ENCODE results near the gene NAGS.
"Not testable (repeated sequence)": the region's sequence is repeated elsewhere in the genome, so short reads cannot be mapped to it uniquely, and the experiment has no call there.

The NAGS gene, protein sequence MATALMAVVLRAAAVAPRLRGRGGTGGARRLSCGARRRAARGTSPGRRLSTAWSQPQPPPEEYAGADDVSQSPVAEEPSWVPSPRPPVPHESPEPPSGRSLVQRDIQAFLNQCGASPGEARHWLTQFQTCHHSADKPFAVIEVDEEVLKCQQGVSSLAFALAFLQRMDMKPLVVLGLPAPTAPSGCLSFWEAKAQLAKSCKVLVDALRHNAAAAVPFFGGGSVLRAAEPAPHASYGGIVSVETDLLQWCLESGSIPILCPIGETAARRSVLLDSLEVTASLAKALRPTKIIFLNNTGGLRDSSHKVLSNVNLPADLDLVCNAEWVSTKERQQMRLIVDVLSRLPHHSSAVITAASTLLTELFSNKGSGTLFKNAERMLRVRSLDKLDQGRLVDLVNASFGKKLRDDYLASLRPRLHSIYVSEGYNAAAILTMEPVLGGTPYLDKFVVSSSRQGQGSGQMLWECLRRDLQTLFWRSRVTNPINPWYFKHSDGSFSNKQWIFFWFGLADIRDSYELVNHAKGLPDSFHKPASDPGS

DNA sequence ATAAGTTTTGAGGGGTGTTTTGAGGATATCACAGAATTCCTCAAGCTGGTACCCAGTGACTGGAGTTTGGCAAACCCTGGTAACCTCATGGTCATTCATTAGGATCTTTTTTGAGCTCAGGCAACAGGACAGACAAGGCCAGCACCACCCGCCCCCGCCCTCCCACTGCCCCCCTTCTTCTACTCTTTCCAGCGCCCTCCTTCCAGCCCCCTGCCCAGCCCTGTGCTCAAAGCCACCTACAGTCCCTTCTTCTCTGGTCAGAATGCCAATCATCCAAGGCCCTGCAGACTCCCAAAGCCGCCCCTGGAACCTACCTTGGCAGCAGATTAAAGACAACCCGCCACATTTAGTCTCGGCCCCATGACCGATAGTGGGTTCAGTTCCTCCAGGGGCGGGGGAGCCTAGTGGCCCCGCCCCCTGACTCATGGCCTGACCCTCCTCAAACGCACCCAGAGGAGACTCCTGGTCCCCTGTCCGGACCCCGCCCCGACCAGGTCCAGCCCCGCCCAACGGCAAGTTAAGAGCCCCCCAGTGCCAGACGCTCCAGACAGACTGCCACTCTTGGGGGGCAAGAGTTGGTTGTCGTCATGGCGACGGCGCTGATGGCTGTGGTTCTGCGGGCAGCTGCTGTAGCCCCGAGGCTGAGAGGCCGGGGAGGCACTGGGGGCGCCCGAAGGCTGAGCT lies at the start of gene NAGS:
TSS of gene NAGS (plus strand) at position 546 of the 684 bp plus-strand sequence. CDS start at position 588, 42 bp downstream.
- DNase-seq = no peak

DNA sequence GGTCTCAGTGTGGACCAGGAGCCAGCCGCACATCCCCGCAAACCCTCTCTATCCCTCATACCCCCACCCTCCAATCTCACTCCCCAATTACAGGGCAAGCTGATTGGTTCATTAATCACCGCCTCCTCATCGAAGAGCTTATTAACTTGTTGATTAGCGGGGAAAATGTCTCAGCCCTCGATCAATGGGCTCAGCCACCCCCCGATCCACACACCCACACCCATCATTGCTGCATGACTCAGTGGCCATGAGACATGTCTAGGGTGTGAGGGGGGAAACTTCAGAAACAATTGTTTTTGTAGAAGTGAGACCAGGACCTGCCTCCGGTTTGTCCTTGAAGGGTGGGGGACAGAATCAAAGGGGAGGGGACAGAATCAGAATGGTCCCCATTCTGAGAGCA lies 48.2 kb upstream of the NAGS start:
- no peak for DNase-seq

DNA sequence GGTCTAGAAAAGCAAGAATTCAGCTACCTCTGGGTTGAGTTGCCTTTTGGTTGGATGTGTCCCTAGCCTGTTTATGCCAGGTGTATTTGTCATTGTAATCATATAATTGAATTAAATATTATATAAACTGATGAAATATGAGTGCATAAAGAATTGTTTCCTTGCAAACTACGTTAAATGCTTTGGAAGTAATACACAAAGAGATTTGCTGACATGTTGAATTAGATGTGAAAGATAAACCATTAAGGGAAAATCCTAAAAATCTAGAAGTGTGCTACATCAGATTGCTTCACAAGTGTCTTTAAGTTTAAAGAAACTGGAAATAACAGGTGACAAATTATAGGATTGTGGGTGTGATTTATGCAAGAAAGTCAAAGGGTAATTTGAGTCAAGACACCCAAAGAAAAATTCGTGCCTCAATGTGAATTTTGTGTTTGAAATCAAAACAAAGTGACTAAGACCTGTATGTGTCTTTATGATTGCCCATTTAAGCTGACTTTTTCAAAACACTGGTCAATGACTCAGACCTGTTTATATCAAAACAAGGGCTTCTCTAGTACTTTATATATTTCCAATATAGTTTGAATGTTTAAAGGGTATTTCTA lies 45.6 kb upstream of the NAGS start:
- DNase-seq = no peak

DNA sequence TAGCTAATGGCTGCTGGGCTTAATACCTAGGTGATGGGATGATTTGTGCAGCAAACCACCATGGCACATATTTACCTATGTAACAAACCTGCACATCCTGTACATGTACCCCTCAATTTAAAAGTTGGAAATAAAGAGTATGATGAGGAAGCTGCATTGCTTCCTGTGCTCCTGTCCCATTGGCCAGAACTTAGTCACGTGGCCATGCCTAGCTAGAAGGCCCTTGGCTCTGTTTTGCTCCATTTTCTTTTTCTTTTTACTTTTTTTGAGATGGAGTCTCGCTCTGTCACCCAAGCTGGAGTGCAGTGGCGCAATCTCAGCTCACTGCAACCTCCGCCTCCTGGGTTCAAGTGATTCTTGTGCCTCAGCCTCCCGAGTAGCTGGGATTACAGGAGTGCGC lies 43.1 kb upstream of the NAGS start:
- not testable (repeated sequence) for DNase-seq

DNA sequence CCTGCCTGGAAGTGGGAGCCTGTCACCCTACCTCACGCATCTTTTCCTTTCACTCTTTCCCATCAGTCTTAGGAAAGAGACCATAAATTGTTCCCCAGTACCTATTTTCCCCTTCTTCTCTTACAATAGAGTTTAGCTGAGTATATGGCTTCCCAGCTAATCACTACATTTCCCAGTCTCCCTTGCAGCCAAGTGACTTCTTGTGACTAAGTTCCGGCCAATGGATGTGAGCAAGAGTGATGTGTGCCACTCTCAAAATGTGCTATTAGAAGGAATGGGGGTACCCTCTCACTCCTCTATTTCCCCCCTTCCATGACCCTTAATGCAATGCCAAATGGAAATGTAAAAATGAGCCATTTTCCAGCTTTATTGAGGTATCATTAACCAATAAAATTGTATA lies 42.5 kb upstream of the NAGS start:
- no peak for DNase-seq

DNA sequence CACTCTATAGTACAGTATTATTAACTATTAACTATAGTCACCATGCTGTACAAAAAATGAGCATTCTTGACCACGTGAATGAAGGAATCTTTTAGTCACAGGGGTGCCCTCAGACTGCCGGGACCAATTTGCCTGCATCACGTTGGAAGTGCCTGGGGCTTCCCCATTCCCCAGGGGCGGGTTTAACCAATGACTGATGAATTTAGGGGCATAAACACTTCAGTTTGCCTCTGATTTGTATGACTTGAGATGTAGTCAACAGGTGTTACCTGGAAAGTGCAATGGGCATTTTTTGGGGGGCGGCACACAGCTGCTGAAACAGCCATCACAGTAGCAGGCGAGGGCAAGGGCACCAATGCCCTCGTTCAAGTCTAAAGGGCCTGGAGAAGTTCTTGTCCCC lies 41.9 kb upstream of the NAGS start:
- DNase-seq = no peak

DNA sequence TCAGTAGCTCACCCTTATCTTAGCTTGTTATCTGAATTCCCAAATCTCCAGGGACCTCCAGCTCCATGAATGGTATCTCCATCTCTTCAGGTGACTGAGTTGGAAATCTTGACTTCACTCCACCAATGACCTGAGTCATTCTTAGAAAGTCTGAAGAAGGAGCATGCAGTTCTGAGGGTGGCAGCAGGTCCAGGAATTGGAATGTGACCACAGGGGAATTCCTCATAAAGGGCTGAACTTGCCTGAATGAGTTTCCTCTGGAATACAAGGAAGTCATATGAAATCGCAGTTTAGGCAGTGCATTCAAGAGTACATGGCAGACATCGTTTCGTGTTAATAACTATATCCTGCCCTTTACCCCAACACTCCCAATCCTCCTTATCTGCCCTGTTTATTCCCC lies 38.1 kb upstream of the NAGS start:
- no peak for DNase-seq

DNA sequence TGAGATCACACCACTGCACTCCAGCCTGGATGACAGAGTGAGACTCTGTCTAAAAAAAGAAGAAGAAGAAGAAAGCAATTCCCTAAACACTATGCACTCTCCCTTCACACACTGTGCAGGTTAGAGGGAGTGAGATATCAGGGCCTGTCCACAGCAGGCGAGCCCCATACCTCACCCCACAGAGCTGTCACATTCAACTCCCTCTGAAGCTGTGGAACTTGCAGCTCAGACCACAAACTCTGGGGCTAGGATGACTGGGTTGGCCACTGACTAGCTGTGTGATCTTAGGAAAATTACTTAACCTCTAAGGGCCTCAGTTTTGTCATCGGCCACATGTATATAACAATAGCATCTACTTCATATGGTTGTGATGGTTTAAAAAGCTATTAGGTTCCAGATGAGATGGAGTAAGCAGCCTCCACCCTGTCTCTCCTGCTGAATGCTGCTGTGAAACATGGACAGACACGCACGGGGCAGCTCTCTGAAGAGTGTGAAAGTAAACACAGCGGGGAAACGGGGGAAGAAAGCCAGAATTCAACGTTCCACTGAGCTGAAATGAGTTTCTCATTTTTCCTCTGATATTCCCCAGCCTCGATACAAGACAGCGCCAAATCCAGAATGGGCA lies 37.1 kb upstream of the NAGS start:
- no peak for DNase-seq

DNA sequence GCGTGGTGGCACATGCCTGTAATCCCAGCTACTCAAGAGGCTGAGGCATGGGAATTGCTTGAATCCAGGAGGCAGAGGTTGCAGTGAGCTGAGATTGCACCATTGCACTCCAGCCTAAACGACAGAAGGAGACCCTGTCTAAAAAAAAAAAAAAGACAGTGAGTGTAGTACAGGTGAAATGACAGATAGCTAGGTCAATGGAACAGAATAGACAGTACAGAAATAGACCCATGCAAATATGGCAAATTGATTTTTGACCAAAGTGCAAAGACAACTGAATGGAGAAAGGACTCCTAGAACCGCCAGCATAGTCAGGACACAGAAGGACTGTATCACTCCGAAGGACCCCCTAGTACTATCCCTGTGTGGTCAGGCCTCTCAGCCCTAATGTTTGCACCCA lies 34.1 kb upstream of the NAGS start:
- DNase-seq = no peak

DNA sequence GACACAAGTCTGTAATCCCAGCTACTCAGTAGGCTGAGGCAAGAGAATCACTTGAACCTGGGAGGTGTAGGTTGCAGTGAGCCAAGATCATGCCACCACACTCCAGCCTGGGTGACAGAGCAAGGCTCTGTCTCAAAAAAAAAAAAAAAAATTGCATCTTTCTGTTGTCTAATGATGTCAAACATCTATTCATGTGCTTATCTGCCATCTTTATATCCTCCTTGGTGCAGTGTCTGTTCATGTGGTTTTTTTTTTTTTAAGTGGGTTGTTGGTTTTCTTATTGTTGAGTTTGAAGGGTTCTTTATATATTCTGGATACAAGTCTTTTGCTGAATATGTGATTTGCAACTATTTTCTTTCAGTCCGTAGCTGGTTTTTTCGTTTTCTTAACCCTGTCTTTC lies 33.0 kb upstream of the NAGS start:
- DNase-seq = not testable (repeated sequence)

DNA sequence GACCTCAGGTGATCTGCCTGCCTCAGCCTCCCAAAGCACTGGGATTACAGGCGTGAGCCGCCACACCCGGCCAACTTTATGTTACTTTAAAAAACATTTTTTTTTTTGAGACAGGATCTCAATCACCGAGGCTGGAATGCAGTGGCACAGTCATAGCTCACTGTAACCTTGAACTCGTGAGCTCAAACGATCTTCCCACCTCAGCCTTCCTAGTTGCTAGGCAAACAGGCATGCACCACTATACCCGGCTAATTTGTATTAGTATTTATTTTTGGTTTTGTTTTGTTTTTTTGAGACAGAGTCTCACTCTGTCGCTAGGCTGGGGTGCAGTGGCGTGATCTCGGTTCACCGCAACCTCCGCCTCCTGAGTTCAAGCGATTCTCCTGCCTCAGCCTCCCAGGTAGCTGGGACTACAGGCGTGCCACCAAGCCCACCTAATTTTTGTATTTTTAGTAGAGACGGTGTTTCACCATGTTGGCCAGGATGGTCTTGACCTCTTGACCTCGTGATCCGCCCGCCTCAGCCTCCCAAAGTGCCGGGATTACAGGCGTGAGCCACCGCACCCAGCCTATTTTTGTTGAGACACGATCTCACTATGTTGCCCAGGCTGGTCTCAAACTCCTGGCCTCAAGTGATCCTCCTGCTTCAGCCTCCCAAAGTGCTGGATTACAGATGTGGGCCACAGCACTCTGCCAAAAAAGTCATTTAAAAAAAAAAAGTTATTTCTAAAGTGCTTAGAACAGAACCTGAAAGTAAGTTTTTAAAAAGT lies 31.8 kb upstream of the NAGS start:
- DNase-seq = not testable (repeated sequence)

DNA sequence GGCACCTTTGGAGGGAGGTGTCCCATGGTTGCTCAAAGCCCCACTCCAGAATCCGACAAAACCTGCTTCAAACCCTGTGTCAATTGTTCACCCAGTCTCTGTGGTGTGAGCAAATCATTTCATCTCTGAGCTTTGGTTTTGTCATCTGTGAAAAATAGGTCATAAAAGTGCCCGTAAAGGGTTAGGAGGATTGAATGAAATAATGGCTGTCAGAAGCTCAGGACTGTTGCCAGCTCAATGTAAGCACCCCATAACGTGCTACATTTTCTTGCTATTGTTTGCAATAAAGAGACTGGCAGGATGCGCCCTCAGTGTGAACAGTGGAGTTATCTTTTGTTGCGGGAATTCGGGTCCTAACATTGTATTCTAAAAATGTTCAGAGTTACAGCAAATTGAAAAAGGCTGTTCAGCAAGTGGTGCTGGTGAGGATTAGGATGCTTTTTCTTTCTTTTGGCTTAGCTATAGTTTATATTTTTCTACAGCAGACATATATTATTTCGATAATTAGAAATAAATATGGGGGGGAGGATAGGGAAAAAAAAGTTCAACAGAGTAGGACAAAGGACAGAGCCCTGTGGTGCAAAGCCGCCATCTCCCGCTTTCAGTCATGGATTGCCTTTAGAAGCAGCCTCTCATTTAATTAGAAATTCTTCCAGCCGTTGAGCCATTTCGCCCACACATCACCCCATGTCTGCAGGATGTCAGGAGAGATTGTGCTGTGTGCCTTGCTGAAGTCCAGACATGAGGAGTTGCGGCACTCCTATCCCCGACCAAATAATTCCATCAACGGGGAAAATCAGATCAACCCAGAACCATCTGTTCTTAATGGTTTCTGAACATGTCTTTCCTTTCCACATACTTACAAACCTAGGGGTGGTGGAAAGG lies 29.8 kb upstream of the NAGS start:
- DNase-seq = no peak

DNA sequence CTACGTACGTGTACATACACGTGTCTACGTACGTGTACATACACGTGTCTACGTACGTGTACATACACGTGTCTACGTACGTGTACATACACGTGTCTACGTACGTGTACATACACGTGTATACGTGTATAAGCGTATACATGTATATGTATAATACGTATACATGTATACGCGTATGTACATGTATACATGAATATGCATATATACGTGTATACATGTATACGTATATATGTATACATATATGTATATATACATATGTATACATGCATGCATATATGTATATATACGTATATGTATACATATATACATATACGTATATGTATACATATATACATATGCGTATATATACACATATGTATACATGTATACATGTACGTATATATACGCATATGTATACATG lies 28.5 kb upstream of the NAGS start:
- DNase-seq = no peak

DNA sequence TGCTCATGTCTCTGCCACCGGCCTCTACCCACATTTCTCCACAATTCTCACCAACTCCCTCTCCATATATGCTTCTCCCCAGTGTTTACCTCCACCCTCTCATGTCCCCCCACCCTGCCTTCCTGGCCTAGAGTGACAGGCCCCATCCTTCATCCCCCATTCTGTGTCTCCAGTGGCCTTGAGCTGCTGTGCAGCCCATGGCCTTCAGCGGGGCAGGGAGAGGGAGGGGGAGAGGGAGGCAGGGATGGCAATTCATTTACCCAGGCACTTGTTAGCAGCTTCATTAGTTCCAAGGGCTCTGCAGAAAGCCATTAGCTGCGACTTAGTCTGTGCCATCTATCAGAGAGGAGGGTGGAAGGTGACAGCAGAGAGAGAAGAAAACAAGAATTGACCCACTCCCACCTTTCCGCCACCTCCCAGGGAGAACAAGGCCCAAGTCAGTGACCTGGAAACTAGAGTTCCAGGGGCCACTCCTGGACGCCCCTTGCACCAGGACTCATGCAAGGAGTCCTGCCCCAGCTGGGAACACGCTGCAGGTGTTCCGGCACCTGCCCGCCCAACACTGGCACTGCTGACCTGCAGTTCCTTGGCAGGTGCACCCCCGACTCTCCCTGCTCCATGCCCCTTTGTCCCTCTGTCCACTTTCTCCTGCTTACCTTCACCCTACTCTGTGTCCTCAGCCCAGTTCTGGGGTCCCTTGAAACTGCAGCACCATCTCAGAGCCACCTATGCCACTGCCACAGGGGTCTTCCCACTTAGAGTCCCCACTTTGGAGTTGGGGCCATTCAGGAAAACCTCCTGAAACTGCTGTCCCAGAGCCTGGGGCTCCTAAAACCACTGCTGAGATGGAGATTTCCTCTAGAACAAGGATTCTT lies 27.2 kb upstream of the NAGS start:
- DNase-seq = no peak

DNA sequence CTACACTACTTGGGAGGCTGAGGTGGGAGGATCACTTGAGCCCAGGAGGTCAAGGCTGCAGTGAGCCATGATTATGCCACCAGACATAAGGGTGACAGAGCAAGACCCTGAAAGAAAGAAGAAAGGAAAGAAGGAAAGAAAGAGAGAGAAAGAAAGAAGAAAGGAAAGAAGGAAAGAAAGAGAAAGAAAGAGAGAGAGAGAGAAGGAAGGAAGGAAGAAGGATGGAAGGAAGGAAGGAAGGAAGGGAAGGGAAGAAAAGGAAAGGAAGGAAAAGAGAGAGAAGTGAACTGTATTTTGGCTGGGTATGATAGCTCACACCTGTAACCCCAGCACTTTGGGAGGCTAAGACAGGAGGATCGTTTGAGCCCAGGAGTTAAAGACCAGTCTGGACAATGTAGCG lies 26.3 kb upstream of the NAGS start:
- DNase-seq = no peak

DNA sequence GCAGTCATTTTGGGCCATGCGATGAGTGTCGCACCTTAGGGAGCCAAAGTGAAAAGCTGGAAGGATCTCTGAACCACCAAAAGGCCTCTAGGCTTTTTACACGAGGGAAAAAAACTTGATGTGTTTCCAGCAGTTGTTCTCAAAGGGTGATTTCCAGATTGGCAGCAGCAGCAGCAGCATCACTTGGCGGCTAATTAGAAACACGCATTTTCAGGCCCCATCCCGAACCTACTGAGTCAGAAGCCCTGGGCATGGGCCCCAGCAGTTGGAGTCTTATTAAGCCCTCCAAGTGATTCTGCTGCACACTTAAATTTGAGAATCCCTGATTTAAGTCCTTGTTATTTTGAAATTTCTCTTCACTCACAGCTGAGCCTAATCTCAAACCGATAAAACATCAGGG lies 25.4 kb upstream of the NAGS start:
- DNase-seq = no peak

DNA sequence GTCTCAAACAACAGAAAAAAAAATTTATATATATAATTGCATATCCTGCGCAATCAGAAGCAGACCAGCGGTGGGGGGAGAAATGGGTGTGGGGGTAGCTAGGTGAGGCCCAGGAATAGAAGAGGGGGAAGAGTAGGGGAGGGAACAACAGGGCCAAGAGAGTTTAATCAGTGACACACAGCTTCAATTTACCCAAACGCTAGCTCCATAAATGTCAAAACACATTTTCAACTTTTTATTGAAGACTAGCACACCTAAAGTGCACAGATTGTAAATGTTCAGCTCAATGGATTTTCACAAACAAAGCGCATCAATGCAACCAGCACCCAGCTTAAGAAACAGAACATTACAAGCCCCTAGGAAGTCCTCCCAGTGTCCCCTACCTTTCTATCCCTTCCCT lies 24.8 kb upstream of the NAGS start:
- no peak for DNase-seq

DNA sequence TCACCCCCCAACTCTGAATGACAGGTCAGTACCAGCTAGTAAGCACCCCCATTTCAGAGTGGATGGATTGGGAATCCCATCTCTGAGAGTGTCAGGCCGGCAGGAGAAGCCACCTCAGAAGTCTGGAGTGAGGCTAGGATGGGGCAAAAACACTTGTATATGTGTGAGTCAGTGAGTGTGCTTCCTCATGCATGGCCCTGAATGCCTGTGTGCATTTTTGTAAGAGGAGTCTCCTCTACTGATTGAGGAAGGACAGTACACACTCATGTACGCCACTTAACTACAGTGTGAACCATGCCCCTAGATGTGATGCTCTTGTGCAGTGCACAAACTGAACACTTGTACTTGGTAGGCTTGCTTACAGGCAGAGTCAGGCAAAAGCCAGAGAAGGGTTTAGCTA lies 22.3 kb upstream of the NAGS start:
- DNase-seq = no peak

DNA sequence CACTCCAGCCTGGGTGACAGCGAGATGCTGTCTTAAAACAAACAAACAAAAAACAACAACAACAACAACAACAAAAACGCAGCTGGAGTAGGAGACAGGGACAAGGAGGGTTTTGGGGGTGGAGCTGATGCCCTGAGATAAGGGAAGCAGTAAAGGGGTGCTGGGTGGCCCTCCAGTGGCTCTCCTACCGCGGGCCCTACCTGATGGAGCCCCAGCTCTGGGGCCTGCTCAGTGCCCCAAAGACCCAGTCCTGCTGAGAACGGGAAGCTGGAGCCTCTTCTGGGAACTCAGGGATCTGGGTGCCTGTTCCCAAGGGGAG lies 21.3 kb upstream of the NAGS start:
- DNase-seq = no peak

Measured in anterior cingulate cortex (tissue), 58 donors.